GM12878 (cell line): Measurements from ENCODE around the gene ERVFRD-1. TPM values are rescaled to one million over a fixed set of nuclear protein-coding genes. Genes with fewer than 3 reads are reported as not detected.

Source experiments
- ATAC-seq: fragments of 200-7000 bp; cut with Tn5 transposase; 3 replicates; pipeline ENCODE4 v1.9.1; 2020; ENCODE audit warnings: mild to moderate bottlenecking, moderate library complexity
- BruUV-seq: library from RNA; stranded (reverse); fragments of 400-500 nt; replicated peaks from 2 replicates; lab custom pipeline; 2021; lab: Mats Ljungman, UMichigan
- CTCF ChIA-PET: fragments of 300-600 bp; sonication (Branson Sonifier 250); formaldehyde crosslinking; extraction: SDS; loops from one replicate; lab custom pipeline; 2021; ENCODE audit warnings: inconsistent platforms; lab: Yijun Ruan, JAX
- POLR2A ChIA-PET: fragments of 350-600 bp; formaldehyde crosslinking; extraction: SDS; loops from one replicate; lab custom pipeline; 2021; ENCODE audit warnings: inconsistent platforms; lab: Charles Lee
- RAD21 ChIA-PET: fragments of 300-600 bp; sonication (Branson Sonifier 250); formaldehyde crosslinking; loops from one replicate; lab custom pipeline; 2023; ENCODE audit warnings: antibody characterized with exemption; ENCODE audit not compliant: unreplicated experiment; lab: Charles Lee
- SMC1A ChIA-PET: fragments of 300-600 bp; sonication (Branson Sonifier 250); formaldehyde crosslinking; loops from one replicate; lab custom pipeline; 2023; ENCODE audit not compliant: unreplicated experiment, uncharacterized antibody; lab: Charles Lee
- DNase-seq: peaks from one replicate; pipeline ENCODE4 v3.0.0-alpha.2; 2011; ENCODE audit warnings: low read depth, low spot score
- FAIRE-seq: peaks from 3 replicates; lab custom pipeline; 2011; peaks lifted over from hg19 to GRCh38; lab: Jason Lieb, UNC
- H2AFZ ChIP-seq: 2 replicates; pipeline ENCODE4 v1.6.0; 2011; ENCODE audit warnings: low read depth, low read length, control low read depth; ENCODE audit not compliant: control insufficient read depth
- H3K27ac ChIP-seq: 2 replicates; pipeline ENCODE4 v1.5.1; 2011; ENCODE audit warnings: control low read depth; ENCODE audit not compliant: control insufficient read depth, insufficient read depth
- H3K27me3 ChIP-seq, 2 experiments: replicated peaks in 1 of 2; 2 replicates each; pipeline versions ENCODE4 v1.6.0 to v1.6.1; 2011; ENCODE audit warnings: low read length in 1 of 2; ENCODE audit not compliant: control insufficient read depth in 2 of 2, insufficient read depth in 2 of 2
- H3K36me3 ChIP-seq, 2 experiments: 2 replicates each; pipeline ENCODE4 v1.5.1; 2011; ENCODE audit warnings: low read length in 1 of 2; ENCODE audit not compliant: control insufficient read depth in 2 of 2, insufficient read depth in 2 of 2
- H3K4me1 ChIP-seq: 2 replicates; pipeline ENCODE4 v1.6.1; 2011; ENCODE audit warnings: mild to moderate bottlenecking, low read length, moderate library complexity, mixed read lengths; ENCODE audit not compliant: control insufficient read depth, insufficient read depth
- H3K4me2 ChIP-seq: 2 replicates; pipeline ENCODE4 v1.6.0; 2011; ENCODE audit warnings: control low read depth; ENCODE audit not compliant: control insufficient read depth, insufficient read depth
- H3K4me3 ChIP-seq: fragments of 200-600 bp; sonication (generic); 2 replicates; pipeline ENCODE4 v1.5.1; 2016
- H3K79me2 ChIP-seq: 2 replicates; pipeline ENCODE4 v1.6.0; 2011; ENCODE audit warnings: low read length; ENCODE audit not compliant: control insufficient read depth, insufficient read depth
- H3K9ac ChIP-seq: 2 replicates; pipeline ENCODE4 v1.8.0; 2011; ENCODE audit warnings: low read length, control low read depth, mixed read lengths; ENCODE audit not compliant: control insufficient read depth, insufficient read depth
- H3K9me3 ChIP-seq: replicated peaks from 3 replicates; pipeline ENCODE4 v1.5.1; 2011; ENCODE audit warnings: mild to moderate bottlenecking, low read length; ENCODE audit not compliant: control insufficient read depth, insufficient read depth
- H4K20me1 ChIP-seq: 2 replicates; pipeline ENCODE4 v1.6.0; 2011; ENCODE audit not compliant: control insufficient read depth, insufficient read depth
- BHLHE40 ChIP-seq, 2 experiments: fragments of 450-650 bp in 1 of 2; IDR thresholded peaks; 2 replicates each; pipeline ENCODE4 v1.6.1; 2011 to 2017; ENCODE audit warnings: low read depth in 2 of 2, borderline replicate concordance in 1 of 2, improper control_type of control experiment in 1 of 2, low read length in 1 of 2, mild to moderate bottlenecking in 1 of 2
- CEBPB ChIP-seq, 2 experiments: fragments of 150-350 bp in 1 of 2; IDR thresholded peaks; 2 replicates each; pipeline ENCODE4 v1.6.1; 2012 to 2014; ENCODE audit warnings: low read depth in 2 of 2, low read length in 2 of 2, borderline replicate concordance in 1 of 2, inconsistent platforms in 1 of 2
- CHD1 ChIP-seq: IDR thresholded peaks from 2 replicates; pipeline ENCODE4 v1.6.1; 2012; ENCODE audit warnings: low read depth, low read length, improper control_type of control experiment
- GABPA ChIP-seq: IDR thresholded peaks from 2 replicates; pipeline ENCODE4 v1.6.1; 2014; ENCODE audit warnings: antibody characterized with exemption, low read depth, mild to moderate bottlenecking, inconsistent platforms
- IKZF1 ChIP-seq: fragments of 450-650 bp; conservative IDR thresholded peaks from 2 replicates; pipeline ENCODE4 v1.6.1; 2017; ENCODE audit warnings: antibody characterized with exemption, mild to moderate bottlenecking
- MEF2A ChIP-seq: IDR thresholded peaks from 2 replicates; pipeline ENCODE4 v1.6.1; 2011; ENCODE audit warnings: low read depth, mild to moderate bottlenecking, low read length, moderate library complexity; ENCODE audit not compliant: insufficient read depth
- PAX8 ChIP-seq: fragments of 450-650 bp; IDR thresholded peaks from 2 replicates; pipeline ENCODE4 v1.6.1; 2017; ENCODE audit warnings: mild to moderate bottlenecking, moderate library complexity
- SMARCA5 ChIP-seq: fragments of 450-650 bp; IDR thresholded peaks from 2 replicates; pipeline ENCODE4 v1.6.1; 2017; ENCODE audit warnings: mild to moderate bottlenecking
- SP1 ChIP-seq: IDR thresholded peaks from one replicate; pipeline ENCODE4 v1.6.1; 2011; ENCODE audit warnings: low read depth, low read length
- SRF ChIP-seq, 2 experiments: IDR thresholded peaks; 2 replicates each; pipeline ENCODE4 v1.6.1; 2011; ENCODE audit warnings: low read depth in 2 of 2, low read length in 2 of 2, mild to moderate bottlenecking in 1 of 2, moderate library complexity in 1 of 2
- YY1 ChIP-seq: IDR thresholded peaks from 2 replicates; pipeline ENCODE4 v1.6.1; 2011; ENCODE audit warnings: low read depth, mild to moderate bottlenecking, low read length
- ZBED1 ChIP-seq: IDR thresholded peaks from 2 replicates; pipeline ENCODE4 v1.6.1; 2016; ENCODE audit warnings: borderline replicate concordance
- ZNF384 ChIP-seq: IDR thresholded peaks from 2 replicates; pipeline ENCODE4 v1.6.1; 2012; ENCODE audit warnings: low read depth, mild to moderate bottlenecking, low read length, improper control_type of control experiment, borderline replicate concordance
- WGBS: methylation state at CpG from one replicate; pipeline ENCODE4 v1.1.6; 2016; ENCODE audit warnings: low lambda C conversion rate; ENCODE audit not compliant: insufficient replicate concordance, insufficient coverage; ENCODE audit errors: missing lambda C conversion rate; 5-methylcytosine and 5-hydroxymethylcytosine counted together
- in situ Hi-C: fragments of 300-500 bp; cut with MboI; formaldehyde crosslinking; loops from 9 replicates; pipeline ENCODE4 v1.14.3; 2018; ENCODE audit warnings: mixed read lengths
- intact Hi-C: fragments of 100-400 bp; cut with micrococcal nuclease; formaldehyde crosslinking; loops from one replicate; pipeline ENCODE4 v1.14.2; 2022; ENCODE audit not compliant: unreplicated experiment
- polyA plus RNA-seq, 11 experiments: library from polyadenylated mRNA; depleted of rRNA in 4 of 11; unstranded in 6 of 11; stranded (reverse) in 5 of 11; fragments of >200 nt; fragmentation: Nextera tagmentation in 4 of 11; fragmentation: Illumina TruSeq in 1 of 11; extraction: Ambion mirVana in 4 of 11; extraction: Trizol in 1 of 11; gene quantifications; 1 replicate in 1 of 11; 2 replicates in 10 of 11; pipeline versions ENCODE4 v1.2.1 to v1.2.3, GENCODE V29; 2011 to 2016; ENCODE audit warnings: inconsistent platforms in 2 of 11, missing spikeins in 2 of 11, low read depth in 1 of 11
- total RNA-seq, 4 experiments: library from RNA; depleted of rRNA in 3 of 4; stranded (reverse); fragments of >200 nt in 3 of 4; fragmentation: Illumina TruSeq in 1 of 4; extraction: Trizol in 1 of 4; gene quantifications; 2 replicates each; pipeline versions ENCODE4 v1.2.1 to v1.2.3, GENCODE V29; 2013 to 2021
- TF ChIP-seq, protein P1 (sequence below): IDR thresholded peaks from 2 replicates; pipeline ENCODE4 v1.6.1; 2011; ENCODE audit warnings: borderline replicate concordance, low read depth, mild to moderate bottlenecking, moderate library complexity, low read length; ENCODE audit not compliant: insufficient read depth, poor library complexity, severe bottlenecking
- TF ChIP-seq, protein P2 (sequence below): fragments of 450-650 bp; IDR thresholded peaks from 2 replicates; pipeline ENCODE4 v1.6.1; 2018; ENCODE audit warnings: borderline replicate concordance, mild to moderate bottlenecking; ENCODE audit not compliant: partially characterized antibody
- TF ChIP-seq, protein P3 (sequence below): fragments of 450-650 bp; IDR thresholded peaks from 2 replicates; pipeline ENCODE4 v1.6.1; 2017; ENCODE audit warnings: borderline replicate concordance

Gene ERVFRD-1
- total and polyA plus RNA-seq, 10 of the 15 experiments (the other 5 are each of a cell fraction or from before 2014, with no cell fraction given), result 0.03 to 0.11 (median 0.07) TPM; not detected in 7

DNA sequence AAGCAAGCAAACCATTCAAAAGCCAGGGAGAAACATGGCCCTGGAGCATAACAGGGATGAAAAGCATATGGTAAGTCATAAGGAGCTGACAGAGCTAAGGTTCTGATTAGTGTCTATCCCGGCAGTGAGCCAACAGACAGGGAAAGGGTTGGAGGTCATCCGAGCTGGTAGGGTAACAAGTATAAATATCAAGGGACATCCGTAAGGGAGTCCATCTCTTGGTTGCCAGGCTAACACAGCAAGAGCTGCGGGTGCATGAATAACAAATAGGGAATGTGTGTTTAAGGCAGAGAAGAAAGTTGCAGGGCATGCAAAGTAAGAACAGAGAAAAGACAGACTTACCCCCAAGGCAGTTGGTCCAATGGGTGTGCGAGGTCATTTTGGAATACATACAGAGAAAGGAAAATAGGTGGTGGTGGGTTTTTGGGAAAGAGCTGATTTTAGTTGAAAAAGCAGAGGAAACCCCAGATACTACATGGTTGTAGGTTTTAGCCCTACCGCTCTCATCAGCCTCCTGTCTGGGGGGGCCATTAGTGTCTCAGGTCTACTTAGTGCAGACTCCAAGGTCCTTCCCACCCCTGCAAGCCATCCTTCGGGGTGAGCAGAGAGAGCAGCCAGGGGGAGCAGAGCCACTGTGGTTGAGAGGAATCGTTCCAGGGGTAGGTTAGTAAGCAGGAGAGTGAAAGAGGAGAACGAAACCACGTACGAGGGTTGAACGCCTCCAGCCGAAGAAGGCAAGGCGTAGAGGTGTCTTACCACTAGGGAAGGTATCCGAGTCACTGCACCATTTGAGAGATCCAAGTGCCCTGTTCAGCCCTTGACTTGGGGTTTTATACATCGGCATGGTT is at the start of gene ERVFRD-1 (continued):
- TF ChIP-seq IKZF1, result no peak
- TF ChIP-seq YY1, result no peak
- TF ChIP-seq GABPA, result no peak
- TF ChIP-seq MEF2A, result no peak
- TF ChIP-seq, protein P1, sequence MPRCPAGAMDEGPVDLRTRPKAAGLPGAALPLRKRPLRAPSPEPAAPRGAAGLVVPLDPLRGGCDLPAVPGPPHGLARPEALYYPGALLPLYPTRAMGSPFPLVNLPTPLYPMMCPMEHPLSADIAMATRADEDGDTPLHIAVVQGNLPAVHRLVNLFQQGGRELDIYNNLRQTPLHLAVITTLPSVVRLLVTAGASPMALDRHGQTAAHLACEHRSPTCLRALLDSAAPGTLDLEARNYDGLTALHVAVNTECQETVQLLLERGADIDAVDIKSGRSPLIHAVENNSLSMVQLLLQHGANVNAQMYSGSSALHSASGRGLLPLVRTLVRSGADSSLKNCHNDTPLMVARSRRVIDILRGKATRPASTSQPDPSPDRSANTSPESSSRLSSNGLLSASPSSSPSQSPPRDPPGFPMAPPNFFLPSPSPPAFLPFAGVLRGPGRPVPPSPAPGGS, result no peak

DNA sequence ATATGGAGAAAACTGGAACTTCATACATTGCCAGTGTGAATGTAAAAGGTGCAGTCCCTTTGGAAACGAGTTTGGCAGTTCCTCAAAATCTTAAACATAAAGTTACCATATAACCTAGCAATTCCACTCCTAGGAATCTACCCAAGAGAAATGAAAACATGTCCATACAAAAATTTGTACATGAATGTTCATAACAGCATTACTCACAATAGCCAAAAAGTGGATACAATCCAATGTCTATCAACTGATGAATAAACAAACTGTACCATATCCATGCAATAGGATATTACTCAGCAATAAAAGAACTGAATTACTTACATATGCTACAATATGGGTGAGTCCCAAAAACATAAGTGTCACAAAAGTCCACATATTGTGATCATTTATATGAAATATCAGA is 48.7 kb upstream of the ERVFRD-1 start:
- FAIRE-seq (no peak), ATAC-seq (no peak)
- CTCF ChIA-PET, result interaction anchor here (1.5 kb wide), 1 partner anchor 337 kb away, joined by 3 read pairs; no protein-coding TSS in a partner anchor
- TF ChIP-seq, protein P2, sequence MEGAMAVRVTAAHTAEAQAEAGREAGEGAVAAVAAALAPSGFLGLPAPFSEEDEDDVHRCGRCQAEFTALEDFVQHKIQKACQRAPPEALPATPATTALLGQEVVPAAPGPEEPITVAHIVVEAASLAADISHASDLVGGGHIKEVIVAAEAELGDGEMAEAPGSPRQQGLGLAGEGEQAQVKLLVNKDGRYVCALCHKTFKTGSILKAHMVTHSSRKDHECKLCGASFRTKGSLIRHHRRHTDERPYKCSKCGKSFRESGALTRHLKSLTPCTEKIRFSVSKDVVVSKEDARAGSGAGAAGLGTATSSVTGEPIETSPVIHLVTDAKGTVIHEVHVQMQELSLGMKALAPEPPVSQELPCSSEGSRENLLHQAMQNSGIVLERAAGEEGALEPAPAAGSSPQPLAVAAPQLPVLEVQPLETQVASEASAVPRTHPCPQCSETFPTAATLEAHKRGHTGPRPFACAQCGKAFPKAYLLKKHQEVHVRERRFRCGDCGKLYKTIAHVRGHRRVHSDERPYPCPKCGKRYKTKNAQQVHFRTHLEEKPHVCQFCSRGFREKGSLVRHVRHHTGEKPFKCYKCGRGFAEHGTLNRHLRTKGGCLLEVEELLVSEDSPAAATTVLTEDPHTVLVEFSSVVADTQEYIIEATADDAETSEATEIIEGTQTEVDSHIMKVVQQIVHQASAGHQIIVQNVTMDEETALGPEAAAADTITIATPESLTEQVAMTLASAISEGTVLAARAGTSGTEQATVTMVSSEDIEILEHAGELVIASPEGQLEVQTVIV, result no peak
- TF ChIP-seq SP1, result no peak
- TF ChIP-seq PAX8, result no peak
- TF ChIP-seq ZBED1, result no peak
- no peak for TF ChIP-seq SMARCA5
- TF ChIP-seq ZNF384, result no peak
- no peak for TF ChIP-seq CHD1
- TF ChIP-seq, protein P3, sequence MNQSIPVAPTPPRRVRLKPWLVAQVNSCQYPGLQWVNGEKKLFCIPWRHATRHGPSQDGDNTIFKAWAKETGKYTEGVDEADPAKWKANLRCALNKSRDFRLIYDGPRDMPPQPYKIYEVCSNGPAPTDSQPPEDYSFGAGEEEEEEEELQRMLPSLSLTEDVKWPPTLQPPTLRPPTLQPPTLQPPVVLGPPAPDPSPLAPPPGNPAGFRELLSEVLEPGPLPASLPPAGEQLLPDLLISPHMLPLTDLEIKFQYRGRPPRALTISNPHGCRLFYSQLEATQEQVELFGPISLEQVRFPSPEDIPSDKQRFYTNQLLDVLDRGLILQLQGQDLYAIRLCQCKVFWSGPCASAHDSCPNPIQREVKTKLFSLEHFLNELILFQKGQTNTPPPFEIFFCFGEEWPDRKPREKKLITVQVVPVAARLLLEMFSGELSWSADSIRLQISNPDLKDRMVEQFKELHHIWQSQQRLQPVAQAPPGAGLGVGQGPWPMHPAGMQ, result no peak
- TF ChIP-seq SRF (IDR thresholded peaks at IDR 0.05; ENCODE audit: low read depth in 2 of 2, low read length in 2 of 2), result no peak
- TF ChIP-seq CEBPB (IDR thresholded peaks at IDR 0.05; ENCODE audit: borderline replicate concordance in 1 of 2, low read depth in 2 of 2, low read length in 2 of 2), result no peak
- TF ChIP-seq BHLHE40 (IDR thresholded peaks at IDR 0.05; ENCODE audit: borderline replicate concordance in 1 of 2, low read depth in 2 of 2, low read length in 1 of 2), result no peak

More for the DNA sequence above, 48.7 kb upstream of the ERVFRD-1 start:
- Histone ChIP-seq H3K9me3 (no peaks in the 10 kb centered on the region), H4K20me1 (no peaks in the 10 kb centered on the region), H3K27ac (no peak overlapping the region), H2AFZ (no peak overlapping the region), H3K9ac (no peak overlapping the region), H3K36me3 (no peaks in the 10 kb centered on the region), H3K4me2 (no peak overlapping the region), H3K4me3 (no peak overlapping the region), H3K4me1 (peaks cover 6% of the 10 kb centered on the region; the same call in 1 of the 2 replicates), H3K27me3 (no peaks in the 10 kb centered on the region), H3K79me2 (no peaks in the 10 kb centered on the region)
- SMC1A ChIA-PET, result interaction anchor here (2.0 kb wide), 1 partner anchor 335 kb away, joined by 4 read pairs; no protein-coding TSS in a partner anchor
- RAD21 ChIA-PET, result interaction anchor here (1.3 kb wide), 1 partner anchor 336 kb away, joined by 7 read pairs; no protein-coding TSS in a partner anchor
- no TSS peak for BruUV-seq
- no peak for DNase-seq
- in situ Hi-C loops, result no loop called here
- POLR2A ChIA-PET, result no interaction called here
- intact Hi-C loops, result no loop called here
- WGBS, result 81% methylated on average over 1 of the region's 1 CpG
